GM12874 (cell line): Measurements from ENCODE around the gene LINGO3.

ENCODE experiments used
- TF ChIP-seq, protein P1 (sequence below): IDR thresholded peaks from 2 replicates; pipeline ENCODE4 v1.5.1; 2011; ENCODE audit warnings: low read depth, mild to moderate bottlenecking, control low read depth, low read length, moderate library complexity; ENCODE audit not compliant: insufficient read depth

Gene LINGO3

DNA sequence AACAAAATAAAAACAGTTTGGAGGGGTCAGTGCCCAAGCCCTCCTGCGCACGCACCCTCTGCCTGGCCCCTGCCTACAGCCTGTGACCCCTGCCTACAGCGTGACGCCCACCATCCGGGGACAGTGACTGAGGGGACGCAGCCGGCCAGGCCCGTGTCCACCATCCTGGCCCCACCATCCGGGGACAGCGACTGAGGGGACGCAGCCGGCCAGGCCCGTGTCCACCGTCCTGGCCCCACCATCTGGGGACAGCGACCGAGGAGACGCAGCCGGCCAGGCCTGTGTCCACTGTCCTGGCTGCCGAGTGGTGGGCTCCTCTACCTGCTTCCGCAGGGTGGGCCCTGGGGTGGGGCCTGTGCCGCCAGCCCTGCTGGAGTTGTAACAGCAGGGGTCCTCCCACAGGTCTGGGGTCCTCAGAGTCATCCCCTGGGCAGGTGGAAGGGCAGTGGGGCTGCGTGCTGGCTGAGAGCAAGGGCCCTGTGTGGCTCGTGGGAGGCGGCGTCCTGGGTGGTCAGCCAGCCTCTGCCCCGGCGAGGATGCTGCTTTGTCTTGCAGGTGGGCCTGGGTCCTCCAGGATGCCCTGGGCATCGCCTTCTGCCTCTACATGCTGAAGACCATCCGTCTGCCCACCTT lies 34.8 kb upstream of the LINGO3 start:
- TF ChIP-seq, protein P1, sequence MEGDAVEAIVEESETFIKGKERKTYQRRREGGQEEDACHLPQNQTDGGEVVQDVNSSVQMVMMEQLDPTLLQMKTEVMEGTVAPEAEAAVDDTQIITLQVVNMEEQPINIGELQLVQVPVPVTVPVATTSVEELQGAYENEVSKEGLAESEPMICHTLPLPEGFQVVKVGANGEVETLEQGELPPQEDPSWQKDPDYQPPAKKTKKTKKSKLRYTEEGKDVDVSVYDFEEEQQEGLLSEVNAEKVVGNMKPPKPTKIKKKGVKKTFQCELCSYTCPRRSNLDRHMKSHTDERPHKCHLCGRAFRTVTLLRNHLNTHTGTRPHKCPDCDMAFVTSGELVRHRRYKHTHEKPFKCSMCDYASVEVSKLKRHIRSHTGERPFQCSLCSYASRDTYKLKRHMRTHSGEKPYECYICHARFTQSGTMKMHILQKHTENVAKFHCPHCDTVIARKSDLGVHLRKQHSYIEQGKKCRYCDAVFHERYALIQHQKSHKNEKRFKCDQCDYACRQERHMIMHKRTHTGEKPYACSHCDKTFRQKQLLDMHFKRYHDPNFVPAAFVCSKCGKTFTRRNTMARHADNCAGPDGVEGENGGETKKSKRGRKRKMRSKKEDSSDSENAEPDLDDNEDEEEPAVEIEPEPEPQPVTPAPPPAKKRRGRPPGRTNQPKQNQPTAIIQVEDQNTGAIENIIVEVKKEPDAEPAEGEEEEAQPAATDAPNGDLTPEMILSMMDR = no peak

DNA sequence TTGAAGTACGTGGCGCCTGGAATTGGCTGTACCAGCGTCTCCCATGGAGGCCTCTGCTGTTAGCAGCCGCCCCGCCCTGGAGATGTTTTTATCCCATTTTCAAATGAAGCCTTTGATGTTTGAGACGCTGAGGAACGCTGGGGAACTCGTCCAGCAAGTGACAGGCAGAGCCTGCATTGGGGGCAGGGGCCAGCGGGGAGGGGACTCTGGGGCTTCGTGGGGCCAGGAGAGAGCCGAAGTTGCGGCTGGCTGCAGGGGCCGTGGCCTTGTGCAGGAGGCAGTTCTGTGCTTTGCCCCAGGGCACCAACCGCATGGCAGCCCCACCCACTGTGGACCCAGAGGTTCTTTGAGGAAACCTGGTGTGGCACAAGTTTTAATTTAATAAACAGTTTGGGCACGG lies 34.0 kb upstream of the LINGO3 start:
- TF ChIP-seq, protein P1 = no peak

DNA sequence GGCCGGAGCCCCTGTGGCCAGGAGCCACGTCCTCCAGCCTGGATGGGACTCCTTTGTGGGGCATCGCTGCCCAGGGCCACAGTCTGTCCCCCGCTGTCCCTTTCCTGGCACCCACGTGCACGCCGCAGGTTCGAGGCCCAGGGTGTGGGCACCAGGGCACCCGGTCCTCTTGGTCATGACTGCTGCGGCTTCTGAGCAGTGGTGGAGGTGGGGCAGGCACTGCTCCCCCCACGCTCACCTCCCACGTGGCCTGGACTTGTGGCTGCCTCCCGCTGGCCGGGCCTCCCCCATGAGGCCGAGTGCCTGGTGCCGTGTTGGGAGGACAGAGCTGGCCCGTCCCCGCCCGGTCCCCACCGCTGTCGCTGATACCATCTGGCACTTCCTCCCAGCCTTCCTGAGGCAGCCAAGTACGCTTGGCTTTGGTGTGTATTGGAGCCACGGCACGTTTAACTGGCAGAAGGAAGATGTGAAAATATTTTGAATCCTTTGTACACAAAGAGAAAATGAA lies 33.3 kb upstream of the LINGO3 start:
- TF ChIP-seq, protein P1 = no peak

DNA sequence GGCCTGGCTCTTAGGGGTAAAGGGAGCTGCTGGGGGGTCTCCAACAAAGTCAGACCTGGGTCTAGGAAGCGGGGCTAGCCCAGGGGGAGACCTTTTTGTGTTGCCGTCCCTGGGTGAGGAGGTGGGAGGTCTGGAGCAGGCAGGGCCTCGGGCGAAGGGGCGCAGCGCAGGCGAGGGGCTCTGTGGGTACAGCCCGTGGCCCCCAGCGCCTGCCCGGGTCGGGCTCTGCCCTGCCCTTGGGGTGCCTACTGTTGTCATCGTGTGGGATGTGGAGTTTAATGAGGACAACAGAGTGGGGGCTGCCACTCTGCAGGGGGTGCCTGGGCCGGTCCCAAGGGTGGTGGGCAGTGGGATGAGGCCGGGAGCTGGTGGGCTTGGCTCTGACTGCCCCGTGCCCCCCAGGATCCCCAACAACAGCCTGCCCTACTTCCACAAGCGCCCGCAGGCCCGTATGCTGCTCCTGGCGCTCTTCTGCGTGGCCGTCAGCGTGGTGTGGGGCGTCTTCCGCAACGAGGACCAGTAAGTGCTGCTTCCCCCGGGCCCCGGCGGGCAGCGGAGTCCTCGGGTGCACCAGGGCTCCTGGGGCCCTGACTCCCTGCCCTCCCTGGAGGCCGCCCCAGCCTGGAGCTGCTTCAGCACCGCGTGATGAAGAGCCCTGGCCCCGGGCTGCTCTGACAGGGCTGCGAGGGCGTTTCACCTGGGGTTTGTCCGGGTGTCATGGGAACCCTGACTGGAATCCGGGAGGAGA lies 32.7 kb upstream of the LINGO3 start:
- TF ChIP-seq, protein P1 = no peak

DNA sequence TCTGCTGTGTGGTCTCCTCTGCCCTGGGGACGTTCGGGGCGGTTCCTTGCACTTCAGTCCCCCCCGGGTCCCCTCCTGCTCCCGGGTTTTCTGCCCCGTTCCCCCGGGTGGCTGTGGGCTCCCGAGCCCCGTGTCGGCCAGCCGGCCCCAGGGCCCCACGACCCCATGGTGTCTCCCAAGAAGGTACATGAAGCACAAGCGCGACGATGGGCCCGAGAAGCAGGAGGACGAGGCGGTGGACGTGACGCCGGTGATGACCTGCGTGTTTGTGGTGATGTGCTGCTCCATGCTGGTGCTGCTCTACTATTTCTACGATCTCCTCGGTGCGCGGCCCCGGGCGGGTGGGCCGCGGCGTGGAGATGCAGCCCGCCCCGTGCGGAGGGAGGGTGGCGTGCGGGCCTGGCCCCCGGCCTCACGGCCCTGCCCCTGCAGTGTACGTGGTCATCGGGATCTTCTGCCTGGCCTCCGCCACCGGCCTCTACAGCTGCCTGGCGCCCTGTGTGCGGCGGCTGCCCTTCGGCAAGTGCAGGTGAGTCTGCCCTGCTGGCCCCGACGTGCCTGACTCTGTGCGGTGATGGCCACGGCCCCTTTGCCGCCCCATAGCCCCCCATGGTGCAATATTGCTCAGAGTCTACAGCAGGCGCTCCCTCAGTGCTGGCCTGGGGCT lies 31.8 kb upstream of the LINGO3 start:
- TF ChIP-seq, protein P1 = no peak

DNA sequence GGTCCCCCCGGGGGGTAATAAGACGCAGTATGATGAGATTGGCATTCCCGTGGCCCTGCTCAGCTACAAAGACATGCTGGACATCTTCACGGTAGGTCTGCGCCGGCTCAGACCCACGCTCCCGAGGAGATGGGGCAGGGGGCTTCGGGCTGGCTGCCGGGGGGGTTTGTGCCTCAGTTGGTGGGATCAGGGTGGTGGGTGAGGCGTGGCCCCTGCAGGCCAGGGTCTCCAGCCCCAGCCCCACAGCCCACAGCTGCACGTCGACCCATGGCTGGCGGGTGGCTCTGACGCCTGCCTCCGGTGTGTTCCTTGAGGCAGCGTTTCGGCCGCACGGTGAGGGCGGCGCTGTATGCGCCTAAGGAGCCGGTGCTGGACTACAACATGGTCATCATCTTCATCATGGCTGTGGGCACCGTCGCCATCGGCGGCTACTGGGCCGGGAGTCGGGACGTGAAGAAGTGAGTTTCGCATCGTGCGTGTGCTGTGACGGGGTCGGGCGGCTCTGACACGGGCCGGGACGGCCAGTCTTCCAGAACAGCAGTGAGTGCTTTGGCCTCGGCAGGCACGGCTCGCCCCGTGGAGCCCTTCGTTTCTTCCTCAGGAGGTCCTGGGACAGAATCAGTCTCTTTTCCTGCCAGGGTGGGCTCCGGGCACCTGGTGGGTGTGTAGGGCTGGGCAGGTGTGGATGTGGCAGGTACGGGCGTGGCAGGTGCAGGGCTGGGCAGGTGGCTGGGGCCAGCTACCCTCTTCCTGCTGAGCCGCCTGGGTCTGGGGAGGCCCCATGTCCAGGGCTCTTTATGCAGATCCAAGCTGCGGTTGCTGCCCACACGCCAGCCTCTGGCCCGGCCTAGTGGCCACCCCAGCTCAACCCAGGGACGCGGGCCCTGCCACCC lies 31.0 kb upstream of the LINGO3 start:
- TF ChIP-seq, protein P1 = no peak
